Suppressor macrophage treated with lipopolysaccharide for 4 hours (primary cell): Measurements from ENCODE around the gene TMEM44.
A peak's percentile ranks its signal among the peaks of the same experiment; 100 is the strongest.

Source experiments
- DNase-seq: peaks from one replicate; pipeline ENCODE4 v3.0.0-alpha.2; 2020

The TMEM44 gene

GRCh38 chr3:194633349-194634004 lies at the start of gene TMEM44:
TSS of gene TMEM44 (minus strand) at chr3:194633419. CDS start at chr3:194633215, 204 bp downstream.
- peak; percentile 73 for DNase-seq

- peak; percentile 65 for DNase-seq
These were observed 49.6 kb upstream of the TMEM44 start for GRCh38 chr3:194682694-194683310.

GRCh38 chr3:194682189-194682693 lies 49.0 kb upstream of the TMEM44 start:
- no peak for DNase-seq

- no peak for DNase-seq
These were observed 47.8 kb upstream of the TMEM44 start for GRCh38 chr3:194680888-194681615.

- DNase-seq = no peak
These were observed 43.3 kb upstream of the TMEM44 start for GRCh38 chr3:194676471-194676870.

GRCh38 chr3:194675680-194676079 lies 42.5 kb upstream of the TMEM44 start:
- DNase-seq = peak; percentile 12

- DNase-seq = no peak
These were observed 41.9 kb upstream of the TMEM44 start for GRCh38 chr3:194675081-194675640.

GRCh38 chr3:194673761-194674160 lies 40.5 kb upstream of the TMEM44 start:
- DNase-seq = no peak

GRCh38 chr3:194672876-194673275 lies 39.7 kb upstream of the TMEM44 start:
- DNase-seq = peak; percentile 16

- peak; percentile 97 for DNase-seq
These were observed 38.9 kb upstream of the TMEM44 start, which contains the start of gene LSG1 for GRCh38 chr3:194671900-194672808. TSS of gene LSG1 (minus strand) at chr3:194672191. CDS start at chr3:194672162, 29 bp downstream.

- DNase-seq = peak; percentile 39
These were observed 38.3 kb upstream of the TMEM44 start for GRCh38 chr3:194671511-194671899.

GRCh38 chr3:194667363-194667762 lies 34.1 kb upstream of the TMEM44 start:
- DNase-seq = no peak

GRCh38 chr3:194664857-194665256 lies 31.6 kb upstream of the TMEM44 start:
- DNase-seq = no peak

GRCh38 chr3:194661946-194662345 lies 28.7 kb upstream of the TMEM44 start:
- no peak for DNase-seq

- DNase-seq = no peak
These were observed 28.2 kb upstream of the TMEM44 start for GRCh38 chr3:194661374-194661773.

GRCh38 chr3:194659778-194660177 lies 26.6 kb upstream of the TMEM44 start:
- no peak for DNase-seq

GRCh38 chr3:194658477-194659242 lies 25.4 kb upstream of the TMEM44 start:
- no peak for DNase-seq

GRCh38 chr3:194657439-194657838 lies 24.2 kb upstream of the TMEM44 start:
- no peak for DNase-seq

- DNase-seq = no peak
These were observed 21.2 kb upstream of the TMEM44 start for GRCh38 chr3:194654443-194654842.

- no peak for DNase-seq
These were observed 14.5 kb upstream of the TMEM44 start for GRCh38 chr3:194647747-194648146.

- DNase-seq = no peak
These were observed 9.6 kb upstream of the TMEM44 start for GRCh38 chr3:194642769-194643168.
